ENCODE results near the gene GAB4.

The GAB4 gene

DNA sequence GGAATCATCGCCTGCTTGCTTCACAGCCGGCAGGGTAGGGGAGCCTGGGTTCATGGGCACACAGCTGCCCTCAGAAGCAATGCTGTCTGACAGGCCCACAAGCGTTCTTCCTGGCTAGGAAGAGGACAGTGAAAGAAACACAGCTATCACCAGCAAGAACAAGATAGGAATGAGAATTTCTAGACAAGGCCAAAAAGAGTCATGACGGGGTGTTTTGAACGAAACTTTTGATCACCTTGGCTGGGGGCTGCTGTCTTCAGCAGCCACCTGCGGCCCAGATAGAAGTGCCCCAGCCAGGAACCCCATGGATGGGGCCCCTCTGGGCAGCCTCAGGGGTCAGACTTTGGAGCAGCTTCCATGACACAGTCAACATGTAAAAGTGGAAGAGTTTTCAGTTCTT, 41.8 kb downstream of the GAB4 start:
- no peaks in the 10 kb centered on the region for H3K27me3 ChIP-seq
- H3K36me3 ChIP-seq = no peaks in the 10 kb centered on the region
- no peak overlapping the region for H3K4me3 ChIP-seq (ENCODE audit: low read depth in 1 of 2, low read length in 1 of 2)
- no peaks in the 10 kb centered on the region for H3K4me1 ChIP-seq (ENCODE audit: control insufficient read depth in 1 of 2, insufficient read depth in 1 of 2, low read depth in 1 of 2, low read length in 1 of 2)
- no peak overlapping the region for H3K27ac ChIP-seq
- TF ChIP-seq, protein P1, sequence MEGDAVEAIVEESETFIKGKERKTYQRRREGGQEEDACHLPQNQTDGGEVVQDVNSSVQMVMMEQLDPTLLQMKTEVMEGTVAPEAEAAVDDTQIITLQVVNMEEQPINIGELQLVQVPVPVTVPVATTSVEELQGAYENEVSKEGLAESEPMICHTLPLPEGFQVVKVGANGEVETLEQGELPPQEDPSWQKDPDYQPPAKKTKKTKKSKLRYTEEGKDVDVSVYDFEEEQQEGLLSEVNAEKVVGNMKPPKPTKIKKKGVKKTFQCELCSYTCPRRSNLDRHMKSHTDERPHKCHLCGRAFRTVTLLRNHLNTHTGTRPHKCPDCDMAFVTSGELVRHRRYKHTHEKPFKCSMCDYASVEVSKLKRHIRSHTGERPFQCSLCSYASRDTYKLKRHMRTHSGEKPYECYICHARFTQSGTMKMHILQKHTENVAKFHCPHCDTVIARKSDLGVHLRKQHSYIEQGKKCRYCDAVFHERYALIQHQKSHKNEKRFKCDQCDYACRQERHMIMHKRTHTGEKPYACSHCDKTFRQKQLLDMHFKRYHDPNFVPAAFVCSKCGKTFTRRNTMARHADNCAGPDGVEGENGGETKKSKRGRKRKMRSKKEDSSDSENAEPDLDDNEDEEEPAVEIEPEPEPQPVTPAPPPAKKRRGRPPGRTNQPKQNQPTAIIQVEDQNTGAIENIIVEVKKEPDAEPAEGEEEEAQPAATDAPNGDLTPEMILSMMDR (IDR thresholded peaks at IDR 0.05) = no peak
- no peaks in the 10 kb centered on the region for H3K9me3 ChIP-seq

DNA sequence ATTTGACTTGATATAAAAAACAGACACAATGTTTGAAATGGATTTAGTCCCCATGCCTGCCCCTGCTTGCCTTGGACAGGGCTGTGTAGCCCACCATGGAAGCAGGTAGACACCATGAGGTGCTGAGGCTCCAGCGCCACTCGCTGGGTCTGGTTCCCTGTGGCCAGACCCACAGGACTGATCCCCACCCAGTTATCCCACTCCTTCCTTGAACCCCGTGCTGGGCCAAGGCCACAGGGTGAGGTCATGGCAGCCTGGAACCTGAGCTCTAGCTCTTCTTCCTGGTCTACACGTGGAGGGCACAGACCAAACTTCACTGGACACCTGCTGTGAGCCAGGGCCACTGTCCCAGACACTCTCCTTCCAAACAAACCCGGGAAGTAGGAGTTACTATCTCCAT, 42.5 kb downstream of the GAB4 start:
- Histone ChIP-seq H3K36me3 (no peaks in the 10 kb centered on the region), H3K27ac (no peak overlapping the region), H3K4me1 (ENCODE audit: control insufficient read depth in 1 of 2, insufficient read depth in 1 of 2, low read depth in 1 of 2, low read length in 1 of 2) (no peaks in the 10 kb centered on the region), H3K27me3 (no peaks in the 10 kb centered on the region), H3K9me3 (no peaks in the 10 kb centered on the region), H3K4me3 (ENCODE audit: low read depth in 1 of 2, low read length in 1 of 2) (no peak overlapping the region)
- TF ChIP-seq, protein P1 (IDR thresholded peaks at IDR 0.05) = no peak

DNA sequence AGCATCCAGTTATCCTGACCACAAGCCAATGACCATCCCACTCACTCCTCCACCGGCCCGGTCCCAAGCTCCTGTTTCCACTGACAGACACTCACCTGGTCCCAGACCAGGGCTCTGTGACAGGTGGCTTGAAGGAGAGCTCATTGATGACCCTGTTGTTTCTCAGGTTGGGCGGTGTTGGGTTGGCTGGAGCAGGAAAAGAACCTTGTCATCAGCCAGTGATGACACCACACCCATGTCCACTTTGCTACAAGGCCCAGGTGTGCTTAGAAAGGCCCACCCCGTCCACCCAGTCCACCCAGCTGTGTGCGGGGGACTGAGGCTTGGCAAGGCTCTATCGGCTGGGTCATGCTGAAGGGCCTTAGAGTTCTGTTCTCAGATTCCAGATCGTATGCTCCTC, 42.9 kb downstream of the GAB4 start:
- no peaks in the 10 kb centered on the region for H3K36me3 ChIP-seq
- TF ChIP-seq, protein P1 (IDR thresholded peaks at IDR 0.05) = no peak
- no peak overlapping the region for H3K4me3 ChIP-seq (ENCODE audit: low read depth in 1 of 2, low read length in 1 of 2)
- no peak overlapping the region for H3K27ac ChIP-seq
- no peaks in the 10 kb centered on the region for H3K4me1 ChIP-seq (ENCODE audit: control insufficient read depth in 1 of 2, insufficient read depth in 1 of 2, low read depth in 1 of 2, low read length in 1 of 2)
- no peaks in the 10 kb centered on the region for H3K9me3 ChIP-seq
- H3K27me3 ChIP-seq = no peaks in the 10 kb centered on the region

DNA sequence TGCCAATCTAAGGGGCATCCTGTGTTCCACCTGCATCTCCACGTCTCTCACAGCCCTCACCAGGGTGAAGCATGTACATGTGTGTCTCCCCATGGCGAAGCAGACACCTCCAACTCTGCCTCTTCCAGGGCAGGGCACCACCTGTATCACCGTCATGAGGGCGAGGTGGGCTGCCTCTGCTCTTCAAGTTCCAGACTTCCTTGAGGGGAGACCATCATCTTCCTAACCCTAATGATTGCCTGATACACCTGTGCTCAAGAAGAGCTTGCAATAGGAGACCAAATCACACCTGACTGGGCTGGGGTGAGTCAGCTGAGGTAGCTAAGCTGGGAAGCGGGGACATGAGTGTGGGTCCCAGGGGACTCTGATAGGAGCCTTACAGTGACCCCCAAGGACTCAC, 43.7 kb downstream of the GAB4 start:
- Histone ChIP-seq H3K27ac (no peak overlapping the region), H3K4me3 (ENCODE audit: low read depth in 1 of 2, low read length in 1 of 2) (no peak overlapping the region), H3K36me3 (no peaks in the 10 kb centered on the region), H3K4me1 (ENCODE audit: control insufficient read depth in 1 of 2, insufficient read depth in 1 of 2, low read depth in 1 of 2, low read length in 1 of 2) (no peaks in the 10 kb centered on the region), H3K27me3 (no peaks in the 10 kb centered on the region), H3K9me3 (no peaks in the 10 kb centered on the region)
- TF ChIP-seq, protein P1 (IDR thresholded peaks at IDR 0.05) = no peak

DNA sequence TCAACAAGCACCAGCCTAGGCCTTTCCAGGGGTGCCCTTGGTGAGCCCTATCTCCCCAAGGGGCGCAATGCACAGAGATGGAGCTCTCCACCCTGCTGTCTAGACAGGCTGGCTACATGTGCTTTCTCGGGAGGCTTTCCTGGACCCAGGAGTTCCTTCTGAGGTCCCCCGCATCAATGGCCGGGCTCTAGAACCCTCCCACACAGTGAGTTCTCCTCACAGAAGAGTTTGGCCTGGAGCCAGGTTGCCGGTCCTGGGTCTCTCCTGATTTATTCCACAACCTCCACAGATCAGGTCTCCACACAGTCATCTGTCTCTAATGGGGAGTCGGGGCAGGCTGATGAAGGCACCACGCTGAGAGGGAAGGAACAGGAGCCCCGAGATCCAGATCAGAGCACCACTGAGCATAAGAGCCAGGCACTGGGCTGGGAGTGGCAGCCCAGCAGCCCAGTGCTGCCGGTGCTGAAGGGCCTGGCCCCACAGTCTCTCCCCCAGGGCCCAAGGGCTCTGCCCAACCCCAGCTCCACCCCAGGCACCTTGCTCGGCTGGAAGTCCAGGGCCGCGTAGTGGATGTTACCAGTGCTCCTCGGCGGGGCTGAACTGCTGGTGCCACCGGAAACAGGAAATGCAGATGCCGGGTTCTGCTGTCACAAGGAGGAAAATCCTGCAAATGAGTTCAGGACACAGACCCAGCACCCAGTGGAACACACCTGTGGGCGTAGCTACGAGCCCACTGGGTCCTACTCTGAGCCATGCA, 44.7 kb downstream of the GAB4 start:
- Histone ChIP-seq H3K36me3 (no peaks in the 10 kb centered on the region), H3K27ac (no peak overlapping the region), H3K4me1 (ENCODE audit: control insufficient read depth in 1 of 2, insufficient read depth in 1 of 2, low read depth in 1 of 2, low read length in 1 of 2) (no peaks in the 10 kb centered on the region), H3K27me3 (no peaks in the 10 kb centered on the region), H3K9me3 (no peaks in the 10 kb centered on the region), H3K4me3 (ENCODE audit: low read depth in 1 of 2, low read length in 1 of 2) (no peak overlapping the region)
- TF ChIP-seq, protein P1 (IDR thresholded peaks at IDR 0.05) = no peak

Data from neutrophil (primary cell).